HCT116 (cell line): Measurements from ENCODE around the gene STRN. TPM values are rescaled to one million over a fixed set of nuclear protein-coding genes. Genes with fewer than 3 reads are reported as not detected.

Source experiments
- ATAC-seq: fragments of 200-7000 bp; cut with Tn5 transposase; 2 replicates; pipeline ENCODE4 v1.9.1; 2020; ENCODE audit warnings: mild to moderate bottlenecking, moderate library complexity
- BruUV-seq: library from RNA; stranded (reverse); fragments of 400-500 nt; replicated peaks from 2 replicates; lab custom pipeline; 2021; lab: Mats Ljungman, UMichigan
- CTCF ChIA-PET: fragments of 300-600 bp; sonication (Branson Sonifier 250); formaldehyde crosslinking; loops from one replicate; lab custom pipeline; 2021; ENCODE audit warnings: antibody characterized with exemption; lab: Charles Lee
- POLR2A ChIA-PET: fragments of 300-600, 350-600 bp; sonication (Branson Sonifier 250); formaldehyde crosslinking; loops from one replicate; lab custom pipeline; 2021; ENCODE audit warnings: antibody characterized with exemption; lab: Charles Lee
- RAD21 ChIA-PET, 2 experiments: fragments of 300-600 bp; sonication (Branson Sonifier 250); formaldehyde crosslinking; loops; one replicate each; lab custom pipeline; 2023; ENCODE audit warnings: low total read pairs in 2 of 2; ENCODE audit not compliant: uncharacterized antibody in 2 of 2, unreplicated experiment in 2 of 2, low non-redundant PET in 1 of 2; lab: Charles Lee
- DNase-seq: peaks from one replicate; pipeline ENCODE4 v3.0.0-alpha.2; 2010; ENCODE audit warnings: low read depth, low spot score
- H2AFZ ChIP-seq: fragments of 200-600 bp; shearing (Covaris generic), sonication (generic); 2 replicates; pipeline ENCODE4 v1.6.1; 2017; ENCODE audit warnings: low read depth, mixed run types, mixed read lengths, antibody characterized with exemption, low read length; ENCODE audit not compliant: poor library complexity, severe bottlenecking
- H3K27ac ChIP-seq: 2 replicates; pipeline ENCODE4 v1.5.1; 2012; ENCODE audit warnings: low read depth, low read length
- H3K27me3 ChIP-seq: fragments of 200-600 bp; sonication (generic); 2 replicates; pipeline ENCODE4 v1.6.1; 2016; ENCODE audit warnings: mixed run types, low read length, mixed read lengths; ENCODE audit not compliant: insufficient read depth
- H3K36me3 ChIP-seq, 2 experiments: fragments of 200-500 bp in 1 of 2; fragments of 200-600 bp in 1 of 2; sonication (Bioruptor generic) in 1 of 2; sonication (generic) in 1 of 2; 2 replicates each; pipeline versions ENCODE4 v1.5.1 to v1.6.1; 2014 to 2016; ENCODE audit warnings: low read length in 2 of 2, inconsistent platforms in 1 of 2, mixed read lengths in 1 of 2, mixed run types in 1 of 2; ENCODE audit not compliant: insufficient read depth in 2 of 2, control insufficient read depth in 1 of 2
- H3K4me1 ChIP-seq, 2 experiments: fragments of 200-600 bp in 1 of 2; sonication (generic) in 1 of 2; 2 replicates each; pipeline versions ENCODE4 v1.5.1 to v1.6.1; 2012 to 2017; ENCODE audit warnings: low read length in 2 of 2, inconsistent platforms in 1 of 2, mild to moderate bottlenecking in 1 of 2, mixed read lengths in 1 of 2, mixed run types in 1 of 2, moderate library complexity in 1 of 2; ENCODE audit not compliant: insufficient read depth in 2 of 2, control insufficient read depth in 1 of 2
- H3K4me2 ChIP-seq: fragments of 200-600 bp; sonication (generic); 2 replicates; pipeline ENCODE4 v1.6.1; 2017; ENCODE audit warnings: mixed run types, low read length, mixed read lengths
- H3K4me3 ChIP-seq, 2 experiments: fragments of 200-600 bp in 1 of 2; sonication (generic) in 1 of 2; replicated peaks in 1 of 2; 2 replicates each; pipeline ENCODE4 v1.5.1; 2011 to 2016; ENCODE audit warnings: low read length in 2 of 2, control low read depth in 1 of 2, low read depth in 1 of 2, mild to moderate bottlenecking in 1 of 2, mixed read lengths in 1 of 2, mixed run types in 1 of 2
- H3K79me2 ChIP-seq: fragments of 200-600 bp; sonication (generic); 2 replicates; pipeline ENCODE4 v1.6.1; 2017; ENCODE audit warnings: mild to moderate bottlenecking, mixed run types, low read length, moderate library complexity, mixed read lengths; ENCODE audit not compliant: insufficient read depth
- H3K9ac ChIP-seq: fragments of 200-600 bp; sonication (generic); 2 replicates; pipeline ENCODE4 v1.6.1; 2016; ENCODE audit warnings: low read length, mixed read lengths
- H3K9me2 ChIP-seq: fragments of 200-600 bp; sonication (generic), shearing (Covaris generic); 2 replicates; pipeline ENCODE4 v1.6.1; 2017; ENCODE audit warnings: mixed run types, mild to moderate bottlenecking, moderate library complexity; ENCODE audit not compliant: insufficient read depth
- H3K9me3 ChIP-seq, 2 experiments: fragments of 200-500 bp in 1 of 2; fragments of 200-600 bp in 1 of 2; sonication (Bioruptor generic) in 1 of 2; sonication (generic) in 1 of 2; 2 replicates each; pipeline ENCODE4 v1.6.1; 2014 to 2017; ENCODE audit warnings: low read length in 2 of 2, mixed read lengths in 2 of 2, inconsistent platforms in 1 of 2, low read depth in 1 of 2, mild to moderate bottlenecking in 1 of 2, mixed run types in 1 of 2, moderate library complexity in 1 of 2; ENCODE audit not compliant: control insufficient read depth in 1 of 2, insufficient read depth in 1 of 2
- H4K20me1 ChIP-seq: fragments of 200-600 bp; sonication (generic), shearing (Covaris generic); 2 replicates; pipeline ENCODE4 v1.6.1; 2017; ENCODE audit warnings: mixed run types, mild to moderate bottlenecking, moderate library complexity; ENCODE audit not compliant: insufficient read depth
- CBX3 ChIP-seq: IDR thresholded peaks from 2 replicates; pipeline ENCODE4 v1.6.1; 2012; ENCODE audit warnings: low read depth
- CEBPB ChIP-seq: IDR thresholded peaks from 2 replicates; pipeline ENCODE4 v1.6.1; 2012; ENCODE audit warnings: low read depth
- EGR1 ChIP-seq: IDR thresholded peaks from 2 replicates; pipeline ENCODE4 v1.6.1; 2012; ENCODE audit warnings: low read depth
- ELF1 ChIP-seq: IDR thresholded peaks from 2 replicates; pipeline ENCODE4 v1.6.1; 2012; ENCODE audit warnings: low read depth, borderline replicate concordance
- EZH2 ChIP-seq: fragments of 200-600 bp; sonication (generic); IDR thresholded peaks from 2 replicates; pipeline ENCODE4 v1.6.1; 2017; ENCODE audit warnings: antibody characterized with exemption, mixed run types
- EZH2phosphoT487 ChIP-seq: fragments of 200-600 bp; IDR thresholded peaks from 2 replicates; pipeline ENCODE4 v1.6.1; 2018; ENCODE audit warnings: antibody characterized with exemption, borderline replicate concordance
- FOSL1 ChIP-seq: IDR thresholded peaks from 2 replicates; pipeline ENCODE4 v1.6.1; 2012; ENCODE audit warnings: low read depth
- JUND ChIP-seq: IDR thresholded peaks from 2 replicates; pipeline ENCODE4 v1.6.1; 2012
- POLR2A ChIP-seq: IDR thresholded peaks from 2 replicates; pipeline ENCODE4 v1.7.0; 2011; ENCODE audit warnings: borderline replicate concordance; ENCODE audit not compliant: insufficient read depth, insufficient read length; ENCODE audit errors: extremely low read depth
- POLR2AphosphoS5 ChIP-seq: IDR thresholded peaks from 2 replicates; pipeline ENCODE4 v1.6.1; 2011; ENCODE audit warnings: mild to moderate bottlenecking, low read depth, low read length, moderate library complexity
- RAD21 ChIP-seq: IDR thresholded peaks from 2 replicates; pipeline ENCODE4 v1.6.1; 2012; ENCODE audit warnings: low read depth, mild to moderate bottlenecking
- SIN3A ChIP-seq: IDR thresholded peaks from 2 replicates; pipeline ENCODE4 v1.6.1; 2012; ENCODE audit warnings: low read depth
- SP1 ChIP-seq: IDR thresholded peaks from 2 replicates; pipeline ENCODE4 v1.6.1; 2012; ENCODE audit warnings: low read depth
- SRF ChIP-seq: IDR thresholded peaks from 2 replicates; pipeline ENCODE4 v1.6.1; 2012; ENCODE audit warnings: low read depth
- intact Hi-C: fragments of 100-400 bp; cut with micrococcal nuclease; formaldehyde crosslinking; loops from 2 replicates; pipeline ENCODE4 v1.10.0; 2022
- total RNA-seq: library from RNA; stranded (reverse); gene quantifications from one replicate; pipeline ENCODE4 v1.2.1, GENCODE V29; 2021; ENCODE audit not compliant: unreplicated experiment
- TF ChIP-seq, protein P1 (sequence below): IDR thresholded peaks from 2 replicates; pipeline ENCODE4 v1.6.1; 2012
- TF ChIP-seq, protein P2 (sequence below), 3 experiments: fragments of 200-600 bp in 1 of 3; sonication (generic) in 1 of 3; IDR thresholded peaks in 2 of 3; conservative IDR thresholded peaks in 1 of 3; 2 replicates each; pipeline ENCODE4 v1.5.1; 2012 to 2017; ENCODE audit warnings: low read depth in 2 of 3, low read length in 2 of 3, antibody characterized with exemption in 1 of 3, borderline replicate concordance in 1 of 3, control low read depth in 1 of 3, mild to moderate bottlenecking in 1 of 3, mixed read lengths in 1 of 3, mixed run types in 1 of 3, moderate library complexity in 1 of 3; ENCODE audit not compliant: insufficient read depth in 1 of 3
- TF ChIP-seq, protein P3 (sequence below): IDR thresholded peaks from 2 replicates; pipeline ENCODE4 v1.6.1; 2012; ENCODE audit warnings: low read depth
- TF ChIP-seq, protein P4 (sequence below): IDR thresholded peaks from 2 replicates; pipeline ENCODE4 v1.6.1; 2012
- TF ChIP-seq, protein P5 (sequence below): IDR thresholded peaks from 2 replicates; pipeline ENCODE4 v1.6.1; 2011; ENCODE audit warnings: mild to moderate bottlenecking, low read length, moderate library complexity; ENCODE audit not compliant: insufficient replicate concordance; ENCODE audit errors: extremely low read depth

STRN gene
- total RNA-seq, 1 experiment from 2014 or later = 26.4 TPM

DNA sequence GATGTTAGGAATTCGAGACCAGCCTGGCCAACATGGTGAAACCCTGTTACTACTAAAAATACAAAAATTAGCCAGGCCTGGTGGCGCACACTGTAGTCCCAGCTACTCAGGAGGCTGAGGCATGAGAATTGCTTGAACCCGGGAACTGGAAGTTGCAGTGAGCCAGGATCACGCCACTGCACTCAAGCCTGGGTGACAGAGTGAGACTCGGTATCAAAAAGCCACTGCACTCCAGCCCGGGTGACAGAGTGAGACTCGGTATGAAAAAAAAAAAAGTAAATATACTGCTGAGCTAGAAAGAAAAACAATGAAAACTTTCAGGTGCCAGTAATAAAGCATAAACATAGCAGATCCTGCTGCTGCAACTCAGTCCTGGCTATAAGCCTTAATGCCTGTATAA is 73.5 kb downstream of the STRN start:
- TF ChIP-seq, protein P1, sequence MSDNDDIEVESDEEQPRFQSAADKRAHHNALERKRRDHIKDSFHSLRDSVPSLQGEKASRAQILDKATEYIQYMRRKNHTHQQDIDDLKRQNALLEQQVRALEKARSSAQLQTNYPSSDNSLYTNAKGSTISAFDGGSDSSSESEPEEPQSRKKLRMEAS = no peak
- TF ChIP-seq POLR2A (no peak), FOSL1 (no peak), JUND (no peak), POLR2AphosphoS5 (no peak), EZH2phosphoT487 (no peak), EZH2 (no peak), SIN3A (no peak), SRF (no peak), CEBPB (no peak), ELF1 (no peak), EGR1 (no peak), SP1 (no peak), RAD21 (no peak), CBX3 (no peak)
- TF ChIP-seq, protein P2, sequence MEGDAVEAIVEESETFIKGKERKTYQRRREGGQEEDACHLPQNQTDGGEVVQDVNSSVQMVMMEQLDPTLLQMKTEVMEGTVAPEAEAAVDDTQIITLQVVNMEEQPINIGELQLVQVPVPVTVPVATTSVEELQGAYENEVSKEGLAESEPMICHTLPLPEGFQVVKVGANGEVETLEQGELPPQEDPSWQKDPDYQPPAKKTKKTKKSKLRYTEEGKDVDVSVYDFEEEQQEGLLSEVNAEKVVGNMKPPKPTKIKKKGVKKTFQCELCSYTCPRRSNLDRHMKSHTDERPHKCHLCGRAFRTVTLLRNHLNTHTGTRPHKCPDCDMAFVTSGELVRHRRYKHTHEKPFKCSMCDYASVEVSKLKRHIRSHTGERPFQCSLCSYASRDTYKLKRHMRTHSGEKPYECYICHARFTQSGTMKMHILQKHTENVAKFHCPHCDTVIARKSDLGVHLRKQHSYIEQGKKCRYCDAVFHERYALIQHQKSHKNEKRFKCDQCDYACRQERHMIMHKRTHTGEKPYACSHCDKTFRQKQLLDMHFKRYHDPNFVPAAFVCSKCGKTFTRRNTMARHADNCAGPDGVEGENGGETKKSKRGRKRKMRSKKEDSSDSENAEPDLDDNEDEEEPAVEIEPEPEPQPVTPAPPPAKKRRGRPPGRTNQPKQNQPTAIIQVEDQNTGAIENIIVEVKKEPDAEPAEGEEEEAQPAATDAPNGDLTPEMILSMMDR (IDR thresholded peaks at IDR 0.05 in 2 of 3, conservative IDR thresholded peaks at IDR 0.05 in 1 of 3; ENCODE audit: borderline replicate concordance in 1 of 3, insufficient read depth in 1 of 3, low read depth in 2 of 3, low read length in 2 of 3) = no peak
- TF ChIP-seq, protein P3, sequence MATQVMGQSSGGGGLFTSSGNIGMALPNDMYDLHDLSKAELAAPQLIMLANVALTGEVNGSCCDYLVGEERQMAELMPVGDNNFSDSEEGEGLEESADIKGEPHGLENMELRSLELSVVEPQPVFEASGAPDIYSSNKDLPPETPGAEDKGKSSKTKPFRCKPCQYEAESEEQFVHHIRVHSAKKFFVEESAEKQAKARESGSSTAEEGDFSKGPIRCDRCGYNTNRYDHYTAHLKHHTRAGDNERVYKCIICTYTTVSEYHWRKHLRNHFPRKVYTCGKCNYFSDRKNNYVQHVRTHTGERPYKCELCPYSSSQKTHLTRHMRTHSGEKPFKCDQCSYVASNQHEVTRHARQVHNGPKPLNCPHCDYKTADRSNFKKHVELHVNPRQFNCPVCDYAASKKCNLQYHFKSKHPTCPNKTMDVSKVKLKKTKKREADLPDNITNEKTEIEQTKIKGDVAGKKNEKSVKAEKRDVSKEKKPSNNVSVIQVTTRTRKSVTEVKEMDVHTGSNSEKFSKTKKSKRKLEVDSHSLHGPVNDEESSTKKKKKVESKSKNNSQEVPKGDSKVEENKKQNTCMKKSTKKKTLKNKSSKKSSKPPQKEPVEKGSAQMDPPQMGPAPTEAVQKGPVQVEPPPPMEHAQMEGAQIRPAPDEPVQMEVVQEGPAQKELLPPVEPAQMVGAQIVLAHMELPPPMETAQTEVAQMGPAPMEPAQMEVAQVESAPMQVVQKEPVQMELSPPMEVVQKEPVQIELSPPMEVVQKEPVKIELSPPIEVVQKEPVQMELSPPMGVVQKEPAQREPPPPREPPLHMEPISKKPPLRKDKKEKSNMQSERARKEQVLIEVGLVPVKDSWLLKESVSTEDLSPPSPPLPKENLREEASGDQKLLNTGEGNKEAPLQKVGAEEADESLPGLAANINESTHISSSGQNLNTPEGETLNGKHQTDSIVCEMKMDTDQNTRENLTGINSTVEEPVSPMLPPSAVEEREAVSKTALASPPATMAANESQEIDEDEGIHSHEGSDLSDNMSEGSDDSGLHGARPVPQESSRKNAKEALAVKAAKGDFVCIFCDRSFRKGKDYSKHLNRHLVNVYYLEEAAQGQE = no peak
- TF ChIP-seq, protein P4, sequence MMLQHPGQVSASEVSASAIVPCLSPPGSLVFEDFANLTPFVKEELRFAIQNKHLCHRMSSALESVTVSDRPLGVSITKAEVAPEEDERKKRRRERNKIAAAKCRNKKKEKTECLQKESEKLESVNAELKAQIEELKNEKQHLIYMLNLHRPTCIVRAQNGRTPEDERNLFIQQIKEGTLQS = no peak
- TF ChIP-seq, protein P5, sequence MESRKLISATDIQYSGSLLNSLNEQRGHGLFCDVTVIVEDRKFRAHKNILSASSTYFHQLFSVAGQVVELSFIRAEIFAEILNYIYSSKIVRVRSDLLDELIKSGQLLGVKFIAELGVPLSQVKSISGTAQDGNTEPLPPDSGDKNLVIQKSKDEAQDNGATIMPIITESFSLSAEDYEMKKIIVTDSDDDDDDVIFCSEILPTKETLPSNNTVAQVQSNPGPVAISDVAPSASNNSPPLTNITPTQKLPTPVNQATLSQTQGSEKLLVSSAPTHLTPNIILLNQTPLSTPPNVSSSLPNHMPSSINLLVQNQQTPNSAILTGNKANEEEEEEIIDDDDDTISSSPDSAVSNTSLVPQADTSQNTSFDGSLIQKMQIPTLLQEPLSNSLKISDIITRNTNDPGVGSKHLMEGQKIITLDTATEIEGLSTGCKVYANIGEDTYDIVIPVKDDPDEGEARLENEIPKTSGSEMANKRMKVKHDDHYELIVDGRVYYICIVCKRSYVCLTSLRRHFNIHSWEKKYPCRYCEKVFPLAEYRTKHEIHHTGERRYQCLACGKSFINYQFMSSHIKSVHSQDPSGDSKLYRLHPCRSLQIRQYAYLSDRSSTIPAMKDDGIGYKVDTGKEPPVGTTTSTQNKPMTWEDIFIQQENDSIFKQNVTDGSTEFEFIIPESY = no peak
- ChIA-PET RAD21 (no interaction called here), POLR2A (no interaction called here), CTCF (no interaction called here)
- H3K4me3 ChIP-seq = no peak overlapping the region
- H2AFZ ChIP-seq = no peak overlapping the region
- H3K9me2 ChIP-seq = no peaks in the 10 kb centered on the region
- no peak for ATAC-seq
- H3K4me2 ChIP-seq = no peak overlapping the region
- H3K27me3 ChIP-seq = no peaks in the 10 kb centered on the region
- intact Hi-C loops = no loop called here
- H4K20me1 ChIP-seq = no peaks in the 10 kb centered on the region
- no TSS peak for BruUV-seq
- DNase-seq = no peak
- H3K36me3 ChIP-seq = 0 out of 4 replicates have a peak, but pooled peaks cover 0 to 2% of the 10 kb centered on the region in 2 experiments
- no peak overlapping the region for H3K27ac ChIP-seq
- no peaks in the 10 kb centered on the region for H3K79me2 ChIP-seq
- H3K4me1 ChIP-seq = peaks cover 0 to 7% of the 10 kb centered on the region in 2 experiments; a peak in 2 of 4 replicates
- H3K9me3 ChIP-seq = no peaks in the 10 kb centered on the region
- no peak overlapping the region for H3K9ac ChIP-seq
